ENCODE data around the gene SCYGR1. TPM values are rescaled to one million over a fixed set of nuclear protein-coding genes. Genes with fewer than 3 reads are reported as not detected.

Gene SCYGR1
- total RNA-seq, 1 donor from 2014 or later: not detected

- DNase-seq: no peak
- H3K4me1 Mint-ChIP-seq (ENCODE audit: low read depth, unreplicated experiment): peaks cover 17% of the 10 kb centered on the region
- no peaks in the 10 kb centered on the region for H3K27me3 Mint-ChIP-seq (ENCODE audit: unreplicated experiment)
- no peak overlapping the region for H3K27ac Mint-ChIP-seq (ENCODE audit: unreplicated experiment)
- H3K9me3 Mint-ChIP-seq (ENCODE audit: unreplicated experiment): no peaks in the 10 kb centered on the region
- H3K36me3 Mint-ChIP-seq (ENCODE audit: unreplicated experiment): no peaks in the 10 kb centered on the region
- no peak overlapping the region for H3K4me3 Mint-ChIP-seq (ENCODE audit: unreplicated experiment)
- TF ChIP-seq CTCF (IDR thresholded peaks at IDR 0.05; ENCODE audit: partially characterized antibody, unreplicated experiment): no peak
Observed at GRCh38 chr2:227378371-227378782, 9.4 kb downstream of the SCYGR1 start.

GRCh38 chr2:227377467-227378351, 10.0 kb downstream of the SCYGR1 start:
- no peak for DNase-seq
- no peaks in the 10 kb centered on the region for H3K27me3 Mint-ChIP-seq (ENCODE audit: unreplicated experiment)
- no peaks in the 10 kb centered on the region for H3K36me3 Mint-ChIP-seq (ENCODE audit: unreplicated experiment)
- TF ChIP-seq CTCF (IDR thresholded peaks at IDR 0.05; ENCODE audit: partially characterized antibody, unreplicated experiment): no peak
- H3K4me3 Mint-ChIP-seq (ENCODE audit: unreplicated experiment): no peak overlapping the region
- H3K27ac Mint-ChIP-seq (ENCODE audit: unreplicated experiment): peak overlapping the region; percentile 57
- H3K9me3 Mint-ChIP-seq (ENCODE audit: unreplicated experiment): no peaks in the 10 kb centered on the region
- H3K4me1 Mint-ChIP-seq (ENCODE audit: low read depth, unreplicated experiment): peaks cover 17% of the 10 kb centered on the region

- Mint-ChIP-seq H3K36me3 (ENCODE audit: unreplicated experiment) (no peaks in the 10 kb centered on the region), H3K27ac (ENCODE audit: unreplicated experiment) (peak overlapping the region; percentile 57), H3K4me3 (ENCODE audit: unreplicated experiment) (no peak overlapping the region), H3K27me3 (ENCODE audit: unreplicated experiment) (no peaks in the 10 kb centered on the region), H3K4me1 (ENCODE audit: low read depth, unreplicated experiment) (peaks cover 17% of the 10 kb centered on the region), H3K9me3 (ENCODE audit: unreplicated experiment) (no peaks in the 10 kb centered on the region)
- DNase-seq: no peak
- TF ChIP-seq CTCF (IDR thresholded peaks at IDR 0.05; ENCODE audit: partially characterized antibody, unreplicated experiment): no peak
Observed at GRCh38 chr2:227376656-227377396, 10.9 kb downstream of the SCYGR1 start.

GRCh38 chr2:227374158-227374557, 13.6 kb downstream of the SCYGR1 start:
- Mint-ChIP-seq H3K27ac (ENCODE audit: unreplicated experiment) (no peak overlapping the region), H3K4me1 (ENCODE audit: low read depth, unreplicated experiment) (peaks cover 19% of the 10 kb centered on the region), H3K36me3 (ENCODE audit: unreplicated experiment) (no peaks in the 10 kb centered on the region), H3K27me3 (ENCODE audit: unreplicated experiment) (no peaks in the 10 kb centered on the region), H3K4me3 (ENCODE audit: unreplicated experiment) (no peak overlapping the region), H3K9me3 (ENCODE audit: unreplicated experiment) (no peaks in the 10 kb centered on the region)
- DNase-seq: no peak
- TF ChIP-seq CTCF (IDR thresholded peaks at IDR 0.05; ENCODE audit: partially characterized antibody, unreplicated experiment): no peak

GRCh38 chr2:227373389-227373788, 14.4 kb downstream of the SCYGR1 start:
- Mint-ChIP-seq H3K27ac (ENCODE audit: unreplicated experiment) (no peak overlapping the region), H3K9me3 (ENCODE audit: unreplicated experiment) (no peaks in the 10 kb centered on the region), H3K36me3 (ENCODE audit: unreplicated experiment) (no peaks in the 10 kb centered on the region), H3K4me1 (ENCODE audit: low read depth, unreplicated experiment) (peaks cover 19% of the 10 kb centered on the region), H3K4me3 (ENCODE audit: unreplicated experiment) (no peak overlapping the region), H3K27me3 (ENCODE audit: unreplicated experiment) (no peaks in the 10 kb centered on the region)
- no peak for DNase-seq
- TF ChIP-seq CTCF (IDR thresholded peaks at IDR 0.05; ENCODE audit: partially characterized antibody, unreplicated experiment): no peak
